Measurements from ENCODE around the gene RHOBTB1. TPM values are rescaled to one million over a fixed set of nuclear protein-coding genes. Genes with fewer than 3 reads are reported as not detected.
A peak's percentile ranks its signal among the peaks of the same experiment; 100 is the strongest.

The RHOBTB1 gene
- total RNA-seq, 2 experiments from 2014 or later, result 0.09 to 0.74 TPM

DNA sequence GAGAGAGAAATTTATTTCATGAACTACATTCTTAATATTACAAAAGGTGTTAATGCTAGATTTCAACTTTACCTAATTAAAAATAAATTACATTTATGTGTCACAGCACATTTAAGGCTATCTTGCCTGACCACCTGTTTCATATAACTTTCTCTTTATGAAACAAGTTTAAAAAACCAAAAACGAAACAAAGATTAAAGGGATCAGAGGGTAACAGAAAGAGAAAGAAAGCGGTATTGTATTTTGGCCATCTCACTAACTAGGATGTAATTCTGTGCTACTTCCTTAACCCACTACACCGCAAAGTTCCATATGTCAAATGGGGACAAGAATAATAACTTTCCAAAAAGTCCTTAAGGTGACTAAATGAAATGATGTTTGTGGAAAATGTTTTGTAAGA is 6.3 kb upstream of the RHOBTB1 start:
- POLR2A ChIA-PET, result no interaction called here
- H3K27ac Mint-ChIP-seq, result no peak overlapping the region
- H3K27me3 Mint-ChIP-seq, result peaks cover 26% of the 10 kb centered on the region
- DNase-seq (no peak), ATAC-seq (no peak)
- intact Hi-C loops (cut with micrococcal nuclease), result no loop called here
- no peaks in the 10 kb centered on the region for H3K4me1 Mint-ChIP-seq (ENCODE audit: low read depth)
- H3K4me3 Mint-ChIP-seq, result no peak overlapping the region
- TF ChIP-seq, protein P1, sequence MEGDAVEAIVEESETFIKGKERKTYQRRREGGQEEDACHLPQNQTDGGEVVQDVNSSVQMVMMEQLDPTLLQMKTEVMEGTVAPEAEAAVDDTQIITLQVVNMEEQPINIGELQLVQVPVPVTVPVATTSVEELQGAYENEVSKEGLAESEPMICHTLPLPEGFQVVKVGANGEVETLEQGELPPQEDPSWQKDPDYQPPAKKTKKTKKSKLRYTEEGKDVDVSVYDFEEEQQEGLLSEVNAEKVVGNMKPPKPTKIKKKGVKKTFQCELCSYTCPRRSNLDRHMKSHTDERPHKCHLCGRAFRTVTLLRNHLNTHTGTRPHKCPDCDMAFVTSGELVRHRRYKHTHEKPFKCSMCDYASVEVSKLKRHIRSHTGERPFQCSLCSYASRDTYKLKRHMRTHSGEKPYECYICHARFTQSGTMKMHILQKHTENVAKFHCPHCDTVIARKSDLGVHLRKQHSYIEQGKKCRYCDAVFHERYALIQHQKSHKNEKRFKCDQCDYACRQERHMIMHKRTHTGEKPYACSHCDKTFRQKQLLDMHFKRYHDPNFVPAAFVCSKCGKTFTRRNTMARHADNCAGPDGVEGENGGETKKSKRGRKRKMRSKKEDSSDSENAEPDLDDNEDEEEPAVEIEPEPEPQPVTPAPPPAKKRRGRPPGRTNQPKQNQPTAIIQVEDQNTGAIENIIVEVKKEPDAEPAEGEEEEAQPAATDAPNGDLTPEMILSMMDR (IDR thresholded peaks at IDR 0.05), result no peak
- no peaks in the 10 kb centered on the region for H3K36me3 Mint-ChIP-seq (ENCODE audit: low read depth)
- CTCF ChIA-PET, result no interaction called here
- no peaks in the 10 kb centered on the region for H3K9me3 Mint-ChIP-seq

DNA sequence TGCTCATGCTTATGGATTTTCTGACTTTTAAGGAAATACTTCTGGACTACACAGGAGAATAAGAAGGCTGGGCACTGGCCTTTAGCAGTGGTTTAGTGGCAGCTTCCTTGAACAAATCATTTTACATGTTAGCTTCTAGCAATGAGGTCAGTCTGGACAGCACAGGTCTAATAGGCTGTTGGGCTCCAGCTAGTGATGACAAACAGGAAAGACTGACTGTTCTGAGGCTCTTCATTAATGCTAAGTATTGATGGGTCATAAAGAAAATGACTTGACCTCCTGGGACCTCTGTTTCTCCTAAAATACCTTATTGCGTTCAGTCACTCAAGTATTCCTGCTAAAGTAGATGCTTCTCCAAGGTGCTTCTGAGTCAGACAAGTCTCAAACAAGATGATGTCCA is 4.9 kb upstream of the RHOBTB1 start:
- POLR2A ChIA-PET, result no interaction called here
- intact Hi-C loops (cut with micrococcal nuclease), result no loop called here
- no peak overlapping the region for H3K4me3 Mint-ChIP-seq
- TF ChIP-seq, protein P1 (IDR thresholded peaks at IDR 0.05), result no peak
- H3K27me3 Mint-ChIP-seq, result peaks cover 35% of the 10 kb centered on the region
- CTCF ChIA-PET, result no interaction called here
- no peak for ATAC-seq
- no peaks in the 10 kb centered on the region for H3K4me1 Mint-ChIP-seq (ENCODE audit: low read depth)
- no peak for DNase-seq
- no peaks in the 10 kb centered on the region for H3K36me3 Mint-ChIP-seq (ENCODE audit: low read depth)
- H3K9me3 Mint-ChIP-seq, result no peaks in the 10 kb centered on the region
- no peak overlapping the region for H3K27ac Mint-ChIP-seq

DNA sequence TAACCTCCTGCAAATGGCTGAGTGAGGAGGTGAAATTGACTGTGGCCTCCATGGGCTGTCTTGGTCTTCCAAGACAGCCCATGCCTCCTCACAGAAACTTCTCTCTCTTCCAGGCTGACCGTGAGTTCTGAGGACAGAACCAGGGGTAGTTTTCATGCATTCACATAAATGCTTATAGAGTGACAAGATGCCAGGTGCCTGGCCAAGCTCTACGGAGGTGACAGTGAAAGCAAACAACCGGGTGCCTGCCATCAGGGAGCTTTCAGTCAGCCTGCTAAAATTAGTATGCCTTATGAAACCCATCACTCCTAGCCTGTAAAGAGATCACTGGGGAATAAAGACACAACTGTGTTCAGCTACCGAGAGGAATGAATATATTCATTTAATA is 919 bp upstream of the RHOBTB1 start:
- ChIA-PET POLR2A (interaction anchor here (0.5 kb wide), 1 partner anchor 162 kb away, joined by 4 read pairs; no protein-coding TSS in a partner anchor), CTCF (no interaction called here)
- intact Hi-C loops (cut with micrococcal nuclease), result no loop called here
- peaks cover 48% of the 10 kb centered on the region for H3K27me3 Mint-ChIP-seq
- no peak for ATAC-seq
- TF ChIP-seq, protein P1 (IDR thresholded peaks at IDR 0.05), result no peak
- H3K36me3 Mint-ChIP-seq (ENCODE audit: low read depth), result no peaks in the 10 kb centered on the region
- no peak for DNase-seq
- peaks cover 7% of the 10 kb centered on the region for H3K4me1 Mint-ChIP-seq (ENCODE audit: low read depth)
- H3K4me3 Mint-ChIP-seq, result peak overlapping the region; percentile 47
- H3K27ac Mint-ChIP-seq, result no peak overlapping the region
- H3K9me3 Mint-ChIP-seq, result no peaks in the 10 kb centered on the region

DNA sequence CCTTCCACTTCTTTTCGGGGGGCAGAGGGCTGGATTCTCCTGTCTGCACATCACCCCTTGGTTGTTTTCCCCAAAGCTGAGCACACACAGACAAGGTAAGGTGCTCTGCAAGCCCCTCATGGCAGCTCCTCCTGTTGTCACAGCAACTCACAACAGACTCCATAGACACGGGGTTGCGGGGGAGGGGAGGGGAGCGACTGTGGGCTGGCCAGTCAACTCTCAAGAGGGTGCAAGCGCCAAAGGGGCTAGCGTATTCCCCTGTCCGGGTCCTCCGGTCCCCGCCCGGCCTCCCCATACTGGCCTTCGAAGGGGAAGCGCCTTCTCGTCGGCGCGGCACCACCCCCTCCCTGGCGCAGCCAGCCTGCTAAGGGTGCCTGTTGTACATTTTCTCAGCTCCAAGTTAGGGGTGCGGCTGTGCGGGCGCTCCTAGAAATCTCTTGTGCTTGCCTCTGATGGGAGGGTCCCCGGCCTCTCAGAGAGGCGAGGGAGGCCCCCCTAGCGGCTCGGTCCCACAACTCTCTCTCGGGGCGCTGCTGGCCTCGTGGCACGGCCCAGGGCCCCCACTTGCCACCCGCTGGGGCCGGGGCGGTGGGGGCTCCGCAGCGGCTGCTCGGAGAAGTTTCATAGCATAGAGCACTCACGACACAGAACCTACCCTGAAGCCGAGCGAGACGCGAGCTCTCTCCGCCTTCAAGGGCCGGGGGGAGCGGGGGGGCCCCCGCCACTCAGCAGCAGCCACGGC is 498 bp downstream of the RHOBTB1 start:
- peak; percentile 38 for ATAC-seq
- Mint-ChIP-seq H3K4me3 (peak overlapping the region; percentile 21), H3K9me3 (no peaks in the 10 kb centered on the region), H3K4me1 (ENCODE audit: low read depth) (peaks cover 7% of the 10 kb centered on the region), H3K27ac (no peak overlapping the region), H3K36me3 (ENCODE audit: low read depth) (no peaks in the 10 kb centered on the region), H3K27me3 (peaks cover 46% of the 10 kb centered on the region)
- TF ChIP-seq, protein P1 (IDR thresholded peaks at IDR 0.05), result no peak
- CTCF ChIA-PET, result no interaction called here
- POLR2A ChIA-PET, result no interaction called here
- intact Hi-C loops (cut with micrococcal nuclease), result no loop called here
- DNase-seq, result peak; percentile 27

DNA sequence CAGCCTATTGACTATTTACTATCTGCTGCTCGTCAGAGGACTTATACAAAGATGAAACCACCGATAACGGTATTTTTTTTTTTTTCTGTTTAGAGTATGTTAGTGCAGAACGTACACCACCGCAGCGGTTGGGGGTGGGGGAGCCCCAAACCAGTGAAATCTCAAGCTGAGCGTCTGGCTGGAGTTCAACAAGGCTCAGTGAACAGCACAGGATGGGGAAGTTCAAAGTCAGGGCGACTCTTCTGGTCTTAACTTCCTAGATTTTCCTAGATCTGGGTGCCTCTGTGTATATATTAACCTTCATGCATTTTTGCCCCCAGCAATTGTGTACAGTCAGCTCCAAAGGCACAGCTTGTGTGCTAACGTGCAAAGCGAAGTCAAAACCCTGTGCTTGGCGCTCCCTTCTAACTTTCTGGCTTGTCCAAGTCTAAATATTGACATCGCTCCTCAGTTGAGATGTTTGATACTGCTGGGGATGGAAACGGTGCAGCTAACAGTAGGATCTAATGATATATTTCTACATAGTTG is 1.1 kb downstream of the RHOBTB1 start:
- CTCF ChIA-PET, result no interaction called here
- intact Hi-C loops (cut with micrococcal nuclease), result no loop called here
- DNase-seq (peak; percentile 60), ATAC-seq (peak; percentile 69)
- H3K27ac Mint-ChIP-seq, result no peak overlapping the region
- TF ChIP-seq, protein P1 (IDR thresholded peaks at IDR 0.05), result no peak
- H3K4me1 Mint-ChIP-seq (ENCODE audit: low read depth), result peaks cover 7% of the 10 kb centered on the region
- POLR2A ChIA-PET, result no interaction called here
- no peaks in the 10 kb centered on the region for H3K9me3 Mint-ChIP-seq
- H3K4me3 Mint-ChIP-seq, result peak overlapping the region; percentile 21
- H3K27me3 Mint-ChIP-seq, result peaks cover 44% of the 10 kb centered on the region
- H3K36me3 Mint-ChIP-seq (ENCODE audit: low read depth), result no peaks in the 10 kb centered on the region
